ENCODE data around the gene ZNF470.

ZNF470 gene

DNA sequence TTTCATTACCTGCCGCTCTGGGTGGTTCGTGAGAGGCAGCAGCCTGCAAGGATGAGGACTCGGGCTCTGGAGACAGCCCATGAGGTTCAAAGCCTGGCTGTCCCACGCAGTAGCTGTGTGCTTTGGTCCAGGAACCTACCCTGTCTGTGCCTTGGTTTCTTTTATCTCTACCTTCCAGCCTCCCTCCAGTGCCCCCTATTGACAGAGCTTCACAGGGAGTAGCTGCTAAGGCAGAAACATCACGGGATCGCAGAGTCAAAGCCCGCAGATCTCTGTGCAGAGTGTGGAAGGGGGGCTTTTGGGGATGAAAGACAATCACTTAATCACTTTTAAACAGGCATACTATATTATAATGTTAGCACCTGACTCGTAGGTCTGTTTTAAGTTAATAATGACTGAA, 44.0 kb downstream of the ZNF470 start:
- Histone ChIP-seq H3K36me3 (ENCODE audit: control insufficient read depth, low read length) (no peaks in the 10 kb centered on the region), H3K27me3 (ENCODE audit: control insufficient read depth, low read length) (no peaks in the 10 kb centered on the region), H3K4me2 (ENCODE audit: low read length) (no peak overlapping the region), H4K20me1 (ENCODE audit: control insufficient read depth, insufficient read depth, low read depth, low read length) (no peaks in the 10 kb centered on the region), H3K9me2 (replicated peaks; ENCODE audit: control insufficient read depth, low read length) (no peaks in the 10 kb centered on the region), H3K4me3 (ENCODE audit: low read length) (no peak overlapping the region), H3K27ac (ENCODE audit: low read depth, low read length) (no peak overlapping the region), H3K4me1 (ENCODE audit: control insufficient read depth, low read length) (no peaks in the 10 kb centered on the region), H3F3A (ENCODE audit: control insufficient read depth, insufficient read depth) (no peaks in the 10 kb centered on the region), H3K79me2 (ENCODE audit: control insufficient read depth, low read length) (no peaks in the 10 kb centered on the region), H3K9me3 (ENCODE audit: control insufficient read depth, insufficient read depth, low read length) (peaks cover 17% of the 10 kb centered on the region; the same call in 1 of the 2 replicates)
- TF ChIP-seq, protein P1, sequence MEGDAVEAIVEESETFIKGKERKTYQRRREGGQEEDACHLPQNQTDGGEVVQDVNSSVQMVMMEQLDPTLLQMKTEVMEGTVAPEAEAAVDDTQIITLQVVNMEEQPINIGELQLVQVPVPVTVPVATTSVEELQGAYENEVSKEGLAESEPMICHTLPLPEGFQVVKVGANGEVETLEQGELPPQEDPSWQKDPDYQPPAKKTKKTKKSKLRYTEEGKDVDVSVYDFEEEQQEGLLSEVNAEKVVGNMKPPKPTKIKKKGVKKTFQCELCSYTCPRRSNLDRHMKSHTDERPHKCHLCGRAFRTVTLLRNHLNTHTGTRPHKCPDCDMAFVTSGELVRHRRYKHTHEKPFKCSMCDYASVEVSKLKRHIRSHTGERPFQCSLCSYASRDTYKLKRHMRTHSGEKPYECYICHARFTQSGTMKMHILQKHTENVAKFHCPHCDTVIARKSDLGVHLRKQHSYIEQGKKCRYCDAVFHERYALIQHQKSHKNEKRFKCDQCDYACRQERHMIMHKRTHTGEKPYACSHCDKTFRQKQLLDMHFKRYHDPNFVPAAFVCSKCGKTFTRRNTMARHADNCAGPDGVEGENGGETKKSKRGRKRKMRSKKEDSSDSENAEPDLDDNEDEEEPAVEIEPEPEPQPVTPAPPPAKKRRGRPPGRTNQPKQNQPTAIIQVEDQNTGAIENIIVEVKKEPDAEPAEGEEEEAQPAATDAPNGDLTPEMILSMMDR (IDR thresholded peaks at IDR 0.05; ENCODE audit: low read depth, low read length, poor library complexity, severe bottlenecking): no peak
- TF ChIP-seq EZH2phosphoT487 (IDR thresholded peaks at IDR 0.05; ENCODE audit: borderline replicate concordance, low read length): no peak

- Histone ChIP-seq H3K4me1 (ENCODE audit: control insufficient read depth, low read length) (no peaks in the 10 kb centered on the region), H3K79me2 (ENCODE audit: control insufficient read depth, low read length) (no peaks in the 10 kb centered on the region), H3K36me3 (ENCODE audit: control insufficient read depth, low read length) (no peaks in the 10 kb centered on the region), H3K9me2 (replicated peaks; ENCODE audit: control insufficient read depth, low read length) (no peaks in the 10 kb centered on the region), H3K27ac (ENCODE audit: low read depth, low read length) (no peak overlapping the region), H4K20me1 (ENCODE audit: control insufficient read depth, insufficient read depth, low read depth, low read length) (no peaks in the 10 kb centered on the region), H3K27me3 (ENCODE audit: control insufficient read depth, low read length) (no peaks in the 10 kb centered on the region), H3K9me3 (ENCODE audit: control insufficient read depth, insufficient read depth, low read length) (peaks cover 20% of the 10 kb centered on the region; the same call in 1 of the 2 replicates), H3K4me2 (ENCODE audit: low read length) (no peak overlapping the region), H3K4me3 (ENCODE audit: low read length) (no peak overlapping the region), H3F3A (ENCODE audit: control insufficient read depth, insufficient read depth) (no peaks in the 10 kb centered on the region)
- no peak for TF ChIP-seq EZH2phosphoT487 (IDR thresholded peaks at IDR 0.05; ENCODE audit: borderline replicate concordance, low read length)
- TF ChIP-seq, protein P1 (IDR thresholded peaks at IDR 0.05; ENCODE audit: low read depth, low read length, poor library complexity, severe bottlenecking): no peak
Measured at GRCh38 chr19:56612737-56613136, 45.5 kb downstream of the ZNF470 start.

- no peak overlapping the region for H3K4me3 ChIP-seq (ENCODE audit: low read length)
- H3K9me3 ChIP-seq (ENCODE audit: control insufficient read depth, insufficient read depth, low read length): peaks cover 20% of the 10 kb centered on the region; the same call in 1 of the 2 replicates
- no peaks in the 10 kb centered on the region for H3K27me3 ChIP-seq (ENCODE audit: control insufficient read depth, low read length)
- H3K27ac ChIP-seq (ENCODE audit: low read depth, low read length): no peak overlapping the region
- H3K4me2 ChIP-seq (ENCODE audit: low read length): no peak overlapping the region
- no peaks in the 10 kb centered on the region for H3K9me2 ChIP-seq (replicated peaks; ENCODE audit: control insufficient read depth, low read length)
- no peaks in the 10 kb centered on the region for H3K36me3 ChIP-seq (ENCODE audit: control insufficient read depth, low read length)
- TF ChIP-seq EZH2phosphoT487 (IDR thresholded peaks at IDR 0.05; ENCODE audit: borderline replicate concordance, low read length): no peak
- TF ChIP-seq, protein P1 (IDR thresholded peaks at IDR 0.05; ENCODE audit: low read depth, low read length, poor library complexity, severe bottlenecking): no peak
- no peaks in the 10 kb centered on the region for H3K4me1 ChIP-seq (ENCODE audit: control insufficient read depth, low read length)
- no peaks in the 10 kb centered on the region for H3F3A ChIP-seq (ENCODE audit: control insufficient read depth, insufficient read depth)
- H4K20me1 ChIP-seq (ENCODE audit: control insufficient read depth, insufficient read depth, low read depth, low read length): no peaks in the 10 kb centered on the region
- no peaks in the 10 kb centered on the region for H3K79me2 ChIP-seq (ENCODE audit: control insufficient read depth, low read length)
Measured at GRCh38 chr19:56613639-56614038, 46.4 kb downstream of the ZNF470 start.

Measured in DOHH2 (cell line).